CD4-positive, alpha-beta T cell treated with Interleukin-15 for 4 hours (primary cell): ENCODE results near the gene RAB3B.

Source experiments
- DNase-seq: peaks from one replicate; pipeline ENCODE4 v3.0.0-alpha.2; 2020; ENCODE audit warnings: low spot score

RAB3B gene

DNA sequence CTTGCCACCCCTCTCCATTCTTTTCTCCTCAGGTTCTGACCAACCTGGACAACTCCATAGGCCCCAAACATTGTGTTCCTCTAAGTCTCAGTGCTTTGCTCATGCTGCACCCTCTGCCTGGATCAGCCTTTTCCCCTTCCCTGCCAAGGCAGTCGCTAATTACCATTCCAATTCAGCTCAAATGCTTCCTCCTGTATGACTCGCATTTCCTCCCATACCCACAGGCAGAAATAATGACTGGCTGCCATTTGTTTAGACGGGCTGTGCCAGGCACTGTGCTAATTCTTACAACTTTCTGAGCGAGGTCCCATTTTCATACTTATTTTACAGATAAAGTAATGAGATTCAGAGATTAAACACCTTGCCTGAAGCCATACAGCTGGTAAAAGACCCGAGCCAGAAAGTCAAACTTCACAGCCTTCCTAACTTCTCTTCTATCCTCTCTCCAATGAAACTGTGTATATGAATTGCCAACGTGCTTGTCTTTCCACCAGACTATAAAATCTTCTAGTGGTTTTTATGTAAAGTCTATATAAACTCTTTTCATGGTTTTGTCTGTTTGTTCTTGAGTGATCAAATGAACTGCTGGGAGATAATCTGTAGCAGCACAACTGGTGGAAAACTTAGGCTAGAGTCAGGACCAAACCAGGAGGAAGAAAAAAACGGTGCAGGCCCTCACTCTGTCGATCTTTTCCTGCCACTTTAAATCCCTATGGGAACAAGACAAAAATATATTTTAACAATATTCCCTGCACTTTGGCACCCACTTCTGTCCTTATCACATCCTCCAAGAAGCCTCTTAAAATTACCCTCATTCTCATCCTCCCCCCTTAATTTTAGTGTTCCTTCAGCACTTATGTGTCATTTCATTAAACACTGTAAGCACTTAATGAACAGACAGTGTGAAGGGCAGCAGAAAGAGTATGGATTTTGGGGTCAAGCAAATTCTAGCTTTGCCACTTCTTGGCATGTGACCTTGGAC, 33.7 kb downstream of the RAB3B start:
- DNase-seq, result no peak

GRCh38 chr1:51955797-51956527, 34.5 kb downstream of the RAB3B start:
- no peak for DNase-seq

- DNase-seq, result no peak
These were observed 35.7 kb downstream of the RAB3B start for GRCh38 chr1:51954783-51955182.

DNA sequence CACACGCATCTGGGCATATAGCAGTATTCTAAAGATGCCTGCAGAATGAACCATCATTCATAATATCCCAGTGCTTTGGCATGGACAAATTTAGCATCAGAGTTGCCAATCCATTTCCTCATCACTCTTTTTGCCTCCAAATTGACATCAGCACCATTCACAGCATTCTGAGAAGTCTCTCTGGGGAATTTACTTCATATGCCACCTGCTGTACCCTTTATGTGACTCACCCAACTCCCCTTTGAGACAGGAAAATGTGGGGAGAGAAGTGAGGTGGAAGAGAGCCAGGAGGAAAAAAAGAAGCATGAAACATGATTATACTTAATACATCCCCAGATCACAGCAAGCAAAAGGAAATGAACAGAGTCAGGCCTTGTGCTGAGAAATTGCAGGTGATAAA, 37.4 kb downstream of the RAB3B start:
- DNase-seq, result no peak

GRCh38 chr1:51952638-51953037, 37.9 kb downstream of the RAB3B start:
- DNase-seq, result no peak

- DNase-seq, result no peak
These were observed 39.8 kb downstream of the RAB3B start for GRCh38 chr1:51950701-51951100.

DNA sequence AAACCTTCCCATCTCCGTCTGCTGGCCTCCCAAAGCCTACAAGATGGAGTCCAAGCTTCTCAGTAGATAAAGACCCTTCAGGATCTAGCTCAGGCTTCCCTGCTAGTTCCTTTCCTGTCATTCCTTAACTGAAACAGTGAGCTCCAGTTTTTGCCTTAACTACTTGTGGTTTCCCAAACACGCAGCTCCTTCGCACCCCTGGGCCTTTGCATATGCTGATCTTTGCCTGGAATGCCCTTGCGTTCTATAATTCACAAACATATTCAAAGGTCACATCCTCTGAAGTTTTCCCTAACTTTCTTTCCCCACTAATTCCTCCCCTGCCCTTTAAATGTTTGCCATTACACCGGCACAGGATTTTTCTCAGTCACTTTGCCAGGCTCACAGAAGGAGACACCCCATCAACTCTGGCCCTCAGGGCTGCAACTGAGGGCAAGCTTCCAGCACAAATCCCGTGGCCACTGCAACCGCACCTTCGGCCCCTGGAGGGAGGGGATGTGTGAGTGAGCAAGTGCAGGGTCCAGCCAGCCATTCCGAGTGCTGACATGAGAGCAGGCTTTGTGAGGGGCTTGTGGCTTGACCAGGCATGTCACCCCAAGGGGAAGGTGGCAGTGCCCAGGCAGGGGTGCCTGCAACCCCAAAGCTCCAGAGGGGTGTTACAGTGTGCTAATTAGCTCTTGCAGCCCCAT, 41.3 kb downstream of the RAB3B start:
- DNase-seq, result no peak

- DNase-seq, result no peak
These were observed 42.0 kb downstream of the RAB3B start for GRCh38 chr1:51948491-51948915.

DNA sequence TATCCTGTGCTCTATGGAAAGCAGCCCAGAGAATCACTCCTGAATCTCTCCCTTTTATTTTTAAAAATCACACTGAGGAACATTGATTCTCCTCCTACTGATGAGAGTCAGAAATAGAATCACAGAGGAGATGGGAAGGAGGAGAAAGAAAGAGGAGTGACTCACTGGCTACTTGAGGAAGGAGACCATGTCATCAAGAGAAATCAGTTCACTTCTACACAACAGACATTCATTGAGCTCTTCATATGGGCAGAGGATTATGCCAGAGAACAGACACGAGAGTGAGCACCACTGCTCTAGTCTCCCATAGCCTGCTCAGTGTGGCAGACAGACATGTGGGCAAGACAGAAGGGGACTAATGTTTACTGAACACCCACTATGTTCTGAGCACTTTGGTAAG, 44.2 kb downstream of the RAB3B start:
- DNase-seq, result no peak

DNA sequence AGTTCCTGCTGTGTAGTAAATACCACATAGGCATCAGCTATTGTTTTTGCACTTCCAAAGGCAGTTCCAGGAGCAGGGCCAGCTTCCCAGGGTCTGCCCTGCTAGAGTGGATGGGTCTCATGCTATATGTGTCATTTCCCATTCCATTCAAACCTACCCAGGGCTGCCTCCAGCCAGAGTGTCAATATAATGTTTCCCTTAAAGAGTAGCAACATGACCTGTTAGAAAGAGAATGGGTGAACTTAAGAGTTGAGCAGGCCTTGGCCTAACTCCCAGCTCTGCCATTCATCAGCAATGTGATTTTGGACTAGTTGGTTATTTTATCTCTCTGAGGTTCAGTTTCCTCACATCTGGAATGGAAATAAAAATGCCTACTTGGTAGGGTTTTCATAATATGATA, 44.9 kb downstream of the RAB3B start:
- no peak for DNase-seq

- DNase-seq, result no peak
These were observed 48.2 kb downstream of the RAB3B start for GRCh38 chr1:51942281-51942680.

DNA sequence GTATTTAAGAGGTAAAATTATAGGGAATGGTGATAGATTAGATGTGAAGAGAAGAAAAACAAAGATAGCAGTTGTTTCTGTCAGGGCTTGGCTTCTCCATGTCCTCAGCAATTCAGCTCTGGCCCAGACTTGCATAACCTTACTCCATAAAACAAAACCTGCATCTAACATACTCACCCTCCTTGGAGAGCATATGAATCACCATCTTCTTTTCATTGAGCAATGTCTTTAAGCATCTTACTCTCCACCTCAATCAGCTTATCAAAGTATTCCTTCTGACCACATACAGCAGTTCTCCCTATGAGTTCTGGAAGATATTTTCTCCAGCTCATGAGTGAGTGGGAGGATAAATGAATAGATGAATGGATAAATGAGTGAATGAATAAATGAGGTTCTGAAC, 49.0 kb downstream of the RAB3B start:
- no peak for DNase-seq

GRCh38 chr1:51937112-51937511, 53.4 kb downstream of the RAB3B start:
- DNase-seq, result no peak

DNA sequence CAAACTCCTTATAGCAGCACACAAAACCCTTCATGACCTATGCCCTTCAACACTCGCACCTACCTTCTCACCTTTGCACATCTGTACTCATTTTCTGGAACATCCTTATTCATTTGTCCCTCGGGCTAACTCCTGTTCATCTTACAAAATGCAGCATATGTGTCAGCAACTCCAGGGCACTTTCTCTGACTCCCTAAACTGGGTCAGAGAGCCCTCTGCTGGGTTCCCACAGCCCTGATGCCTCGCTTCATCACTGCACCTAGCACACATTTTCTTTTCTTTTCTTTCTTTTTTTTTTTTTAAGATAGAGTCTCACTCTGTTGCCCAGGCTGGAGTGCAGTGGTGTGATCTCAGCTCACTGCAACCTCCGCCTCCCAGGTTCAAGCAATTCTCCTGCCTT, 54.0 kb downstream of the RAB3B start:
- DNase-seq, result no peak

DNA sequence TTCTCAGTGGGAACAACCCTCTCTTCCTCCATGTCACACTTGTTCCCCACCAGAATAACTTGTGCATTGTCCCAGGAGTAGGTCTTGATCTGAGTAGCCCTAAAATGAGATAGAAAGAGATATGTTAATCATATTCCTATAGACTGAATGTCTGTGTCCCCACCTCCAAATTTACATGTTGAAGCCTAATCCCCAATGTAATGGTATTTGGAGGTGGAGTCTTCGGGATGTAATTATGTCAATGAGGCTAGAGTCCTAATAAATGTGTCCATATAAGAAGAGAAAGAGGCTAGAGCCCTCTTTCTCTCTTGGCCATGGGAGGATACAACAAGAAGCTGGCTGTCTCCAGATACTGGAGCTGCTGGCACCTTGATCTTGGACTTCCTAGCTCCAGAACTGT, 57.2 kb downstream of the RAB3B start:
- no peak for DNase-seq

- DNase-seq, result no peak
These were observed 60.2 kb downstream of the RAB3B start for GRCh38 chr1:51930329-51930728.

DNA sequence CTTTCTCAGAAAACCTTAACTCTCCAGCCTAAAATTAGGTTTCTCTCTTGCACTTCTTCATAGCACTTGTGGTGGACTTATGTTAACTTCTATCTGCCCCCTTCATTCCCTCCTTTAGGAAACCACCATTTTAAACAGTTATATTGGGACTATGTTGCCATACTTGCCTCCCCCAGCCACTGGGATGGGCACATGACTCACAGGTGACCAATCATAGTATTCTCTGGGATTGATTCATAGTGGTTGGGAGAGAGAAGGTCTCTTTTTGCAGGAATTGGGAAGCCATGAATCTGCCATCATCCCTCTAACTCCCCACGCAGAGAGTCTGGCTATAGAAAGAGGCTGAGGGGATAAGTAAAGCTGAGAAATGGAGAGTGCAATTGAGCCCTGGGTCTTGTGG, 61.6 kb downstream of the RAB3B start:
- no peak for DNase-seq

DNA sequence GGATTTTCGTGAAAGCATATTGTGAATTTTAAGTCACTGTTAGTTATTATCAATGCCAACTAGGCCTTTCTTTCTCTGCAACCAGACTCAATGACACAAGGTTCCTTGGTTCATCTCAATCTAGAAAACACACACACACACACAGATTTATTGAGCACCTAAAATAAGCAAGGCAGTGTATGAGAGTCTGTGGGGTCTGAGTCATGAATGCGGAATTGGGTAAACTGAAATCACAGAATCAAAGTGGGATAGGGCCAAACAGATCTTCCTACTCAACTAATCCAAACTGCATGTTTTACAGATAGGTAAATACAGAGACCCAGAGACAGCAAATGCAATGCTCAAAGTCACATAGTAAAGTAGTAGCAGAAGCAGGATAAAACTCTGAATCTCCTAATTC, 63.5 kb downstream of the RAB3B start:
- DNase-seq, result no peak

- no peak for DNase-seq
These were observed 64.2 kb downstream of the RAB3B start for GRCh38 chr1:51926171-51926812.

DNA sequence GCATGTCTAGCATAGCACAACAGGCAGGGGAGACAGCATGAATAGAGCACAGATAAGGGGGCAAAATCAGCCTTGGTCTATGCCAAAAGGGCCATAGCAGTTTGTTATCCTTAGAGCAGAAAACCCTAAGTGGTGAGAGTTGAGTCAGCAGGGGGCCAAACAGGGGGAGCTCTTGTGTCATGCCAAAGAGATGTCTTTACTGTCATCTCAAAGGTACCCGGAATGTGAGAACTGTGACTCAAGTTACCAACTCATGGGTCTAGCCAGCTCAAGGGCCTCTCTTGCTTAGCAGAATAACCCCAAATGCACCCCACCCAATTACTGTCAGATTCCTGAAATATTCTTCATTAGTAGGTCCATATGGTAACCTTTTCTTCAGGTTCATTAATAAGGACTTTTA, 66.0 kb downstream of the RAB3B start:
- DNase-seq, result no peak

GRCh38 chr1:51922040-51922439, 68.5 kb downstream of the RAB3B start:
- DNase-seq, result no peak

DNA sequence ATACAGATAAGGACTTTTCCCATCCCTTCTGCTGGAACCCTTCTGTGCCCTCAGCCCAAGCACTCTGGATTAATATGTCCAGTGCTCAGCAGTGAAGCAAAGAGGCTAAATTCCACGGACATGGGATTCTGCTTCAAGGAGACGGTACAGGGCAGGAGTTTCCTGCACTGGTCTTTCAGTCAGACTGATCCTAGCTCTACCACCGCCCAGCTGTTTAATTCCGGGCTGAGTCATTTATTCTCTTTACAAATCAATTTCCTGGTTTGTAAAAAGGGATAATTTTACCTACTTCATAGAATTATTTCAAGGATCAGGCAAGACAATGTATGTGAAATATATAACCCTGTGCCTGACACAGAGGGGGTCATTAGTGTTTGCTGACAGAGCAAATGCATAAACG, 70.4 kb downstream of the RAB3B start:
- no peak for DNase-seq
